Activated CD4-positive, alpha-beta T cell treated with anti-CD3 and anti-CD28 coated beads, Interleukin-2, Interleukin-4, amounts not matched to agents 100 ng/mL and 50 ng/mL, durations not matched to agents 16 hours and 8 hours (primary cell): Measurements from ENCODE around the gene CAPZB.
A peak's percentile ranks its signal among the peaks of the same experiment; 100 is the strongest.

Experiments
- DNase-seq: peaks from one replicate; pipeline ENCODE4 v3.0.0-alpha.2; 2020; ENCODE audit warnings: low spot score

CAPZB gene

GRCh38 chr1:19327736-19328135, 157.6 kb downstream of the CAPZB start:
- DNase-seq = no peak

DNA sequence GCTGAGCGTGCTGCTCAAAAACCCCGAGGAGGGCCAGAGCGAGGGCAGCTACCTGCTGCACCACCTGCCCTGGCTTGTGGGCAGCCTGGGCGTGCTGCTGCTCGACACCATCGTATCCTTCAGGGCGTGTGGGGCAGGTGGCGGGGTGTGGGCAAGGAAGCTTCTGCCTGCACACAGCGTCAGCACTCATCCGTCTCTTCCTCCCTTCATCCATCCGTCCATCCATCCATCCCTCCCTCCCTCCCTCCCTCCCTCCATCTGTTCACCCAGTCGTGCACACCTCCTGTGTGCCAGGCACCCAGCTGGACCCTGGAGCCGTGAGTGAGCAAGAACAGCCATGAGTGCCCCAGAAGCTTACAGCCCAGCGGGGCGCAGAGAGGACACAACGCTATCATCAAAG, 158.0 kb downstream of the CAPZB start:
- no peak for DNase-seq

DNA sequence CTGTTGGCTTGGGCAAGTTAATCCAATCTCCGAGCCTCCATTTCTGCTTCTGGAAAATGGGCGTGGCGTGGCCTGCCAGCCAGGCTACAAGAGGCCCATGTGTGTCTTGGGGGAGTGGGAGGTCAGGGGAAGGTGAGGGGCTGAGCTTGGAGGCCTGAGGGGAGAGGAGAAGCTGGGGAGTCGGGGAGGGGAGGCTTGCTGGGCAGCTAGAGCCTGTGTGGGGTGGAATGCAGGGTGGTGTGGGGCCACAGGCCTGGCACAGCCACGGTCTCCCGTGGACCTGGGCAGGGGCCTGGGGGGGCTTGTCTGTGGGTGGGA, 158.6 kb downstream of the CAPZB start:
- DNase-seq = no peak

- DNase-seq = no peak
These were observed 159.2 kb downstream of the CAPZB start for GRCh38 chr1:19325958-19326747.

- no peak for DNase-seq
These were observed 159.9 kb downstream of the CAPZB start for GRCh38 chr1:19325368-19325957.

GRCh38 chr1:19324665-19324990, 160.7 kb downstream of the CAPZB start:
- no peak for DNase-seq

- DNase-seq = no peak
These were observed 161.2 kb downstream of the CAPZB start for GRCh38 chr1:19323987-19324664.

DNA sequence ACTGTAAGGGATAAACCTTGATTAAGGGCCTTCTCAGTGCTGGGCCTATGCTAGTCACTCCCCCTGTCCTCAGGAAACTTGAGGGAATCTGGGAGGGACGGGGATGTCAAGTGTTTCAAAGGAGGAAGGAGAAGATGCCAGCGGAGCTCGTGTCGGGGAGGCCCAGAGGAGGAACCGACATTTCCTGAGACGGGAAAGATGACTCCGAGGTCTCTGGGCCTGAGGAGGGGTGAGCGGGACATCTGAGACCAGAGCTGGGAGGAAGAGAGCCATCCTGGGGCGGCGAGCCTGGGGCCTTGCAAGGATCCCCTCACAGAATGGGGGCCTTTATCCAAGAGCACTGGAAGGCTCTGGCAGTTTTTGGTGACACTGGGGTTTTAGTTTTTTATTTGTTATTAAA, 162.9 kb downstream of the CAPZB start:
- no peak for DNase-seq

- no peak for DNase-seq
These were observed 164.3 kb downstream of the CAPZB start for GRCh38 chr1:19321071-19321470.

GRCh38 chr1:19319196-19319595, 166.1 kb downstream of the CAPZB start:
- DNase-seq = no peak

- no peak for DNase-seq
These were observed 168.0 kb downstream of the CAPZB start for GRCh38 chr1:19317126-19317910.

DNA sequence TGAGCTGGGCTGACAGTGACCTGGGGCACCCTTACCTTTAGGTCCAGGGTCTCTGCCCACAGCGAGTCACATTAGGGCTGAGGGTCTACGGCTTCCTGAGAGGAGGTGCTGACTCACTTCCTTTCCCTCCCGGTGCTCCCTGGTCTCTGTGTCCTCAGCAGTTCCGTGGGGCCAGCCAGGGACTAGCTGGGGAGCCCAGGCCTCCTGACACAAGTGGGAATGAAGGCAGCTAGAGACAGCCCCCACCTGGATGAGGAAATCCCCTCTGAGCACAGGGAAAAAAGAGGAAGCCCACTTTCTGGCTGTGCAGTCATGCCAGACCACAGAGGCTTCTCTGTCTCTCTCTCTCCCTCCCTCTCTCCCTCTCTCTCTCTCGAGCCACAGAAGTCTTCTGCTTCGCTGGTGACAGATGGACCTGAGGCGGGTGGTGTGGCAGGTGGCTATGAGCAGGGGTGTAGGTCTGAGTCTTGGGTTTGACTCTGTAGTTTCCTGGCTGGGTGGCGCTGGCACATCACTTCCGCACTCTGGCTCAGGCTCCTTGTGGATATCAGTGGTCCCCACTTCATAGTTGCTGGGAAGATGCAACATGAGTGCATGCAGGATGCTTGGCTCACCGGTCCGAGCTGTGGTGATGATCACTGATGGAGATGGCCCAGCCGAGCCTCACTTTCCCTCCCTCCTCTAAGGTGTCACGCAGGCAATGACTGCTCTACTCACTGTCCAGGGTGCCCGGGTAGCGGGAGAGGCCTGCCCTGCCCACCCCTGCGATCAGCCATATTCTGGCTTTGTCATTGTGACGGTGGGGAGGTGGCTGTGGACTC, 169.8 kb downstream of the CAPZB start:
- no peak for DNase-seq

DNA sequence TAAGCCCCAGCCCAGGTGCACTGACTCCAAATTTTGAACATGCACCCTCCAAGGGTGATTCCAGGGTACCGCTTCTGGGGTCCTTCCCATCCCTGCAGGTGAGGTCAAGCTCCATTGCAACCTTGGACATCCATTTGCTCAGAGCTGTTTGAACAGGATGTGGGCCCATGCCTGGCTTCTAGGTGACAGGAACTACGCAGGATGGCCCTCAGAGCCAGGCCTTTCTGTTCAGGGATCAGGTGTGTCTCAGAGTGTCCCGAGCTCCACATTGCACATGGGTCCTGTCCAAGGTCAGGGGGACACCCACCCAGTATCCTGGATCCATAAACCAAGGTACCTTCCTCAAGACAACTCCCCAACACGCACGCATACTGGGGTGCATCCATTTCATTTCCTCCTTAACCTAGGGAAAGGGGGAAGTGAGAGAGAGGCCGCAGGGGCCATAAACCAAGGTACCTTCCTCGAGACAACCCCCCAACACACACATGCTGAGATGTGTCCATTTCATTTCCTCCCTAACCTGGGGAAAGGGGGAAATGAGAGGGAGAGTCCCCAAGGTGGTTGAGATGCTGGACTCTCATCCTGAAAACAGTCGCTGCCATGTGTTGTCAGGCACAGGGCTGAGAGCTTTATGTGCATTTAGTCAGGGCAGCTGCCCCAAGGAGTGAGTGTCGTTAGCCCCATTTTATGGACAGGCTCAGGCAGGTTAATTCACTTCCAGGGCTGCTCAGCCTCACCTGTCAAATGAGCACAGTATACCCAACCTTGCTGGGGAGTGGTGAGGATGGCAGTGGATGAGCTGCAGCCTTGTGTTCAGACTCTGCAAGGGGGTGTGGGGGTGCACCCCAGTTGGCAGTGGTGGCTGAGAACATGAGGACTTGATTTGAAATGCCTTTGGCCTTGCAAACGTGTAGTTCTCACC, 171.1 kb downstream of the CAPZB start:
- no peak for DNase-seq

- no peak for DNase-seq
These were observed 171.7 kb downstream of the CAPZB start for GRCh38 chr1:19313636-19313959.

GRCh38 chr1:19312782-19313635, 172.3 kb downstream of the CAPZB start:
- no peak for DNase-seq

- peak; percentile 89 for DNase-seq
These were observed 173.2 kb downstream of the CAPZB start, which contains the start of the genes AKR7A2 and SLC66A1 for GRCh38 chr1:19311931-19312781. Gene AKR7A2 (minus strand): TSS chr1:19312144. CDS start chr1:19312124, 20 bp downstream. Gene SLC66A1 (plus strand): TSS chr1:19312326. CDS start chr1:19317678, 5,352 bp downstream.

DNA sequence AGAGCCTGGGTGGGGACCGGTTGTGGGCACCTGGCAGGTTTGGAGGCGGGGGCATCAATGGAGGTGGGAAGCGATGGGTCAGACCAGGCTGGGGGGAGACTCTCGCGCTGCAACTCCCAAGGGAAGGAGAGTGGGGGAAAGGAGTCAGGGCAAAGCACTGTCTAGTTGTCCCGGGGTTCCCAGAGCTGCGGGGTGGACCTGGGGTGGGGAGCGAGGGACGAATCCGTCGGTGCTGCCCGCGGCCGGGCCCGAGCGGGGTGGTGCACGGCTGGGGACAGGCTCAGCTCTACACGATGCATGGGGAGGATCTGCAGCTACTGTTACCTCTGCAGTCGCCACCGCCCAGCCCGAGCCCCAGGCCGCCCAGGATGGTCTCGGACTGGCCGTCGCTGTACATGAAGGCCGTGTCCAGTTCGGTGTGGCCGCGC, 173.8 kb downstream of the CAPZB start:
- no peak for DNase-seq

- DNase-seq = no peak
These were observed 174.4 kb downstream of the CAPZB start for GRCh38 chr1:19310720-19311502.
